ENCODE results near the gene FNBP1.

FNBP1 gene

GRCh38 chr9:129909851-129910250 is 133.1 kb downstream of the FNBP1 start:
- no peaks in the 10 kb centered on the region for H3F3A ChIP-seq (ENCODE audit: low read depth)
- no peak overlapping the region for H3K4me2 ChIP-seq (ENCODE audit: low read depth, low read length, poor library complexity, severe bottlenecking)
- no peaks in the 10 kb centered on the region for H3K27me3 ChIP-seq (ENCODE audit: insufficient read depth, low read length, poor library complexity, severe bottlenecking)
- H3K9me3 ChIP-seq (ENCODE audit: insufficient read depth, low read depth, low read length), result no peaks in the 10 kb centered on the region
- no peaks in the 10 kb centered on the region for H3K79me2 ChIP-seq (ENCODE audit: insufficient read depth, low read length)
- H3K36me3 ChIP-seq (ENCODE audit: insufficient read depth, low read length), result peaks cover 25% of the 10 kb centered on the region; the same call in 1 of the 2 replicates
- TF ChIP-seq EZH2phosphoT487 (IDR thresholded peaks at IDR 0.05; ENCODE audit: borderline replicate concordance) (no peak), CTCF (conservative IDR thresholded peaks at IDR 0.05; ENCODE audit: low read length) (no peak)
- no peak overlapping the region for H3K4me3 ChIP-seq (ENCODE audit: low read length, poor library complexity, severe bottlenecking)
- H2AFZ ChIP-seq (ENCODE audit: low read length), result no peak overlapping the region
- H3K9me2 ChIP-seq (replicated peaks; ENCODE audit: low read depth, low read length), result no peaks in the 10 kb centered on the region
- H4K20me1 ChIP-seq (ENCODE audit: insufficient read depth, low read length, poor library complexity, severe bottlenecking), result no peaks in the 10 kb centered on the region
- no peak overlapping the region for H3K9ac ChIP-seq (ENCODE audit: low read depth, low read length, poor library complexity, severe bottlenecking)
- H3K4me1 ChIP-seq (ENCODE audit: insufficient read depth, low read length, poor library complexity, severe bottlenecking), result no peaks in the 10 kb centered on the region

- no peaks in the 10 kb centered on the region for H3K9me2 ChIP-seq (replicated peaks; ENCODE audit: low read depth, low read length)
- no peak overlapping the region for H3K4me3 ChIP-seq (ENCODE audit: low read length, poor library complexity, severe bottlenecking)
- no peak overlapping the region for H3K9ac ChIP-seq (ENCODE audit: low read depth, low read length, poor library complexity, severe bottlenecking)
- H3K4me2 ChIP-seq (ENCODE audit: low read depth, low read length, poor library complexity, severe bottlenecking), result no peak overlapping the region
- no peaks in the 10 kb centered on the region for H3F3A ChIP-seq (ENCODE audit: low read depth)
- TF ChIP-seq CTCF (conservative IDR thresholded peaks at IDR 0.05; ENCODE audit: low read length) (no peak), EZH2phosphoT487 (IDR thresholded peaks at IDR 0.05; ENCODE audit: borderline replicate concordance) (no peak)
- no peaks in the 10 kb centered on the region for H4K20me1 ChIP-seq (ENCODE audit: insufficient read depth, low read length, poor library complexity, severe bottlenecking)
- no peaks in the 10 kb centered on the region for H3K9me3 ChIP-seq (ENCODE audit: insufficient read depth, low read depth, low read length)
- H3K27me3 ChIP-seq (ENCODE audit: insufficient read depth, low read length, poor library complexity, severe bottlenecking), result no peaks in the 10 kb centered on the region
- H3K79me2 ChIP-seq (ENCODE audit: insufficient read depth, low read length), result no peaks in the 10 kb centered on the region
- H3K36me3 ChIP-seq (ENCODE audit: insufficient read depth, low read length), result peaks cover 30% of the 10 kb centered on the region; the same call in 1 of the 2 replicates
- no peak overlapping the region for H2AFZ ChIP-seq (ENCODE audit: low read length)
- H3K4me1 ChIP-seq (ENCODE audit: insufficient read depth, low read length, poor library complexity, severe bottlenecking), result no peaks in the 10 kb centered on the region
These were observed 134.1 kb downstream of the FNBP1 start for GRCh38 chr9:129908906-129909305.

- Histone ChIP-seq H2AFZ (ENCODE audit: low read length) (no peak overlapping the region), H3K27me3 (ENCODE audit: insufficient read depth, low read length, poor library complexity, severe bottlenecking) (no peaks in the 10 kb centered on the region), H3K4me1 (ENCODE audit: insufficient read depth, low read length, poor library complexity, severe bottlenecking) (no peaks in the 10 kb centered on the region), H3K36me3 (ENCODE audit: insufficient read depth, low read length) (peaks cover 39% of the 10 kb centered on the region; the same call in 1 of the 2 replicates), H3K9me3 (ENCODE audit: insufficient read depth, low read depth, low read length) (no peaks in the 10 kb centered on the region), H3F3A (ENCODE audit: low read depth) (no peaks in the 10 kb centered on the region), H3K9ac (ENCODE audit: low read depth, low read length, poor library complexity, severe bottlenecking) (no peak overlapping the region), H3K4me3 (ENCODE audit: low read length, poor library complexity, severe bottlenecking) (no peak overlapping the region), H3K79me2 (ENCODE audit: insufficient read depth, low read length) (no peaks in the 10 kb centered on the region), H3K9me2 (replicated peaks; ENCODE audit: low read depth, low read length) (no peaks in the 10 kb centered on the region), H4K20me1 (ENCODE audit: insufficient read depth, low read length, poor library complexity, severe bottlenecking) (no peaks in the 10 kb centered on the region), H3K4me2 (ENCODE audit: low read depth, low read length, poor library complexity, severe bottlenecking) (no peak overlapping the region)
- no peak for TF ChIP-seq EZH2phosphoT487 (IDR thresholded peaks at IDR 0.05; ENCODE audit: borderline replicate concordance)
- no peak for TF ChIP-seq CTCF (conservative IDR thresholded peaks at IDR 0.05; ENCODE audit: low read length)
These were observed 135.8 kb downstream of the FNBP1 start for GRCh38 chr9:129907201-129907600.

Data from Loucy (cell line).